HG02610 (cell line): ENCODE results near the gene SLC7A6.

ENCODE experiments used
- ATAC-seq: cut with Tn5 transposase; IDR thresholded peaks from one replicate; pipeline ENCODE4 v1.9.1; 2021; ENCODE audit warnings: mild to moderate bottlenecking, moderate library complexity; ENCODE audit not compliant: unreplicated experiment

Gene SLC7A6

GRCh38 chr16:68339214-68339613 lies 74.9 kb downstream of the SLC7A6 start:
- ATAC-seq: no peak

GRCh38 chr16:68342620-68343019 lies 78.3 kb downstream of the SLC7A6 start:
- no peak for ATAC-seq

GRCh38 chr16:68343137-68343536 lies 78.8 kb downstream of the SLC7A6 start:
- ATAC-seq: no peak

GRCh38 chr16:68344252-68344651 lies 79.9 kb downstream of the SLC7A6 start:
- ATAC-seq: no peak

- ATAC-seq: no peak
Observed at GRCh38 chr16:68345351-68345810, 81.1 kb downstream of the SLC7A6 start.

GRCh38 chr16:68345958-68346635 lies 81.8 kb downstream of the SLC7A6 start:
- ATAC-seq: no peak

- no peak for ATAC-seq
Observed at GRCh38 chr16:68346892-68347480, 82.7 kb downstream of the SLC7A6 start.

- ATAC-seq: no peak
Observed at GRCh38 chr16:68347605-68348004, 83.3 kb downstream of the SLC7A6 start.

GRCh38 chr16:68348639-68349445 lies 84.5 kb downstream of the SLC7A6 start:
- no peak for ATAC-seq

- no peak for ATAC-seq
Observed at GRCh38 chr16:68349838-68350410, 85.6 kb downstream of the SLC7A6 start.

GRCh38 chr16:68350813-68351350 lies 86.6 kb downstream of the SLC7A6 start:
- no peak for ATAC-seq
